Sigmoid colon (tissue), 4 donors: Measurements from ENCODE around the gene LDLRAD4.

Experiments used
- CTCF ChIP-seq, 4 experiments: fragments of 450-650 bp in 3 of 4; fragments of 200-600 bp in 1 of 4; IDR thresholded peaks; one replicate each; pipeline ENCODE4 v1.5.1; 2016 to 2019; ENCODE audit warnings: antibody characterized with exemption in 4 of 4, mild to moderate bottlenecking in 3 of 4, moderate library complexity in 2 of 4
- POLR2A ChIP-seq, 2 donors: fragments of 450-650 bp; IDR thresholded peaks; one replicate each; pipeline ENCODE4 v1.6.1; 2016; ENCODE audit warnings: antibody characterized with exemption in 2 of 2, mild to moderate bottlenecking in 2 of 2, moderate library complexity in 2 of 2
- POLR2AphosphoS5 ChIP-seq, 4 donors: sonication (generic); formaldehyde crosslinking; IDR thresholded peaks; one replicate each; pipeline ENCODE4 v1.6.1; 2017; ENCODE audit warnings: antibody characterized with exemption in 4 of 4

- TF ChIP-seq CTCF (IDR thresholded peaks at IDR 0.05) (no peak), POLR2AphosphoS5 (IDR thresholded peaks at IDR 0.05) (no peak), POLR2A (IDR thresholded peaks at IDR 0.05) (no peak)
Observed at GRCh38 chr18:13392899-13393298, 174.3 kb downstream of the LDLRAD4 start.
